Measurements from ENCODE around the gene ARL5B.

DNA sequence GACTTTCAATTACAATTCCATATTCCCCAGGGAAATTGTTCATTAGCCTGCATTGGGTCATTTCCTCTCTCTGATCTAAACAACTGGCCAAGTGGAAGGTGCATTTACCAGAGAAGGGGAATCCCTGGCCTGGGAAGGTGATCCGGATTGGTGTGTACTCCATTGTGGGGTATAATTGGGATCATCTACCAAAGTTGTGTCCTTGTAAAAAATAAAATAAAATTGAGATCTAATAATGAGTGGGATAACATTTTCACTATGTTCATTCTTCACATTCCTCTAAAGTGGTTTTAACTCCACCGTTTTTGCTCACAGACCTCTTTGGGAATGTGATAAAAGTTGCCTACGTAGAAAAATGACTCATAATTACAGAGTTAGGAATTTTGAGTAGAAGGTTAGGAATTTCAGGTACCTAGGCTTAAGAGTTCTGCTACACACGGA, 22.8 kb downstream of the ARL5B start:
- TF ChIP-seq, protein P1, sequence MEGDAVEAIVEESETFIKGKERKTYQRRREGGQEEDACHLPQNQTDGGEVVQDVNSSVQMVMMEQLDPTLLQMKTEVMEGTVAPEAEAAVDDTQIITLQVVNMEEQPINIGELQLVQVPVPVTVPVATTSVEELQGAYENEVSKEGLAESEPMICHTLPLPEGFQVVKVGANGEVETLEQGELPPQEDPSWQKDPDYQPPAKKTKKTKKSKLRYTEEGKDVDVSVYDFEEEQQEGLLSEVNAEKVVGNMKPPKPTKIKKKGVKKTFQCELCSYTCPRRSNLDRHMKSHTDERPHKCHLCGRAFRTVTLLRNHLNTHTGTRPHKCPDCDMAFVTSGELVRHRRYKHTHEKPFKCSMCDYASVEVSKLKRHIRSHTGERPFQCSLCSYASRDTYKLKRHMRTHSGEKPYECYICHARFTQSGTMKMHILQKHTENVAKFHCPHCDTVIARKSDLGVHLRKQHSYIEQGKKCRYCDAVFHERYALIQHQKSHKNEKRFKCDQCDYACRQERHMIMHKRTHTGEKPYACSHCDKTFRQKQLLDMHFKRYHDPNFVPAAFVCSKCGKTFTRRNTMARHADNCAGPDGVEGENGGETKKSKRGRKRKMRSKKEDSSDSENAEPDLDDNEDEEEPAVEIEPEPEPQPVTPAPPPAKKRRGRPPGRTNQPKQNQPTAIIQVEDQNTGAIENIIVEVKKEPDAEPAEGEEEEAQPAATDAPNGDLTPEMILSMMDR (tag by site-specific recombination; IDR thresholded peaks at IDR 0.05), result no peak
- TF ChIP-seq, protein P2, sequence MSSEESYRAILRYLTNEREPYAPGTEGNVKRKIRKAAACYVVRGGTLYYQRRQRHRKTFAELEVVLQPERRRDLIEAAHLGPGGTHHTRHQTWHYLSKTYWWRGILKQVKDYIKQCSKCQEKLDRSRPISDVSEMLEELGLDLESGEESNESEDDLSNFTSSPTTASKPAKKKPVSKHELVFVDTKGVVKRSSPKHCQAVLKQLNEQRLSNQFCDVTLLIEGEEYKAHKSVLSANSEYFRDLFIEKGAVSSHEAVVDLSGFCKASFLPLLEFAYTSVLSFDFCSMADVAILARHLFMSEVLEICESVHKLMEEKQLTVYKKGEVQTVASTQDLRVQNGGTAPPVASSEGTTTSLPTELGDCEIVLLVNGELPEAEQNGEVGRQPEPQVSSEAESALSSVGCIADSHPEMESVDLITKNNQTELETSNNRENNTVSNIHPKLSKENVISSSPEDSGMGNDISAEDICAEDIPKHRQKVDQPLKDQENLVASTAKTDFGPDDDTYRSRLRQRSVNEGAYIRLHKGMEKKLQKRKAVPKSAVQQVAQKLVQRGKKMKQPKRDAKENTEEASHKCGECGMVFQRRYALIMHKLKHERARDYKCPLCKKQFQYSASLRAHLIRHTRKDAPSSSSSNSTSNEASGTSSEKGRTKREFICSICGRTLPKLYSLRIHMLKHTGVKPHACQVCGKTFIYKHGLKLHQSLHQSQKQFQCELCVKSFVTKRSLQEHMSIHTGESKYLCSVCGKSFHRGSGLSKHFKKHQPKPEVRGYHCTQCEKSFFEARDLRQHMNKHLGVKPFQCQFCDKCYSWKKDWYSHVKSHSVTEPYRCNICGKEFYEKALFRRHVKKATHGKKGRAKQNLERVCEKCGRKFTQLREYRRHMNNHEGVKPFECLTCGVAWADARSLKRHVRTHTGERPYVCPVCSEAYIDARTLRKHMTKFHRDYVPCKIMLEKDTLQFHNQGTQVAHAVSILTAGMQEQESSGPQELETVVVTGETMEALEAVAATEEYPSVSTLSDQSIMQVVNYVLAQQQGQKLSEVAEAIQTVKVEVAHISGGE (tag by site-specific recombination; conservative IDR thresholded peaks at IDR 0.05; ENCODE audit: low read depth), result no peak
- TF ChIP-seq YY1 (tag by site-specific recombination; IDR thresholded peaks at IDR 0.05) (no peak), KLF1 (tag by site-specific recombination; IDR thresholded peaks at IDR 0.05) (no peak), ZNF664 (tag by site-specific recombination; IDR thresholded peaks at IDR 0.05) (no peak), ZNF112 (tag by site-specific recombination; IDR thresholded peaks at IDR 0.05) (no peak), ZNF394 (tag by site-specific recombination; IDR thresholded peaks at IDR 0.05; ENCODE audit: borderline replicate concordance) (no peak), ZNF324 (tag by site-specific recombination; IDR thresholded peaks at IDR 0.05) (no peak)
- TF ChIP-seq, protein P3, sequence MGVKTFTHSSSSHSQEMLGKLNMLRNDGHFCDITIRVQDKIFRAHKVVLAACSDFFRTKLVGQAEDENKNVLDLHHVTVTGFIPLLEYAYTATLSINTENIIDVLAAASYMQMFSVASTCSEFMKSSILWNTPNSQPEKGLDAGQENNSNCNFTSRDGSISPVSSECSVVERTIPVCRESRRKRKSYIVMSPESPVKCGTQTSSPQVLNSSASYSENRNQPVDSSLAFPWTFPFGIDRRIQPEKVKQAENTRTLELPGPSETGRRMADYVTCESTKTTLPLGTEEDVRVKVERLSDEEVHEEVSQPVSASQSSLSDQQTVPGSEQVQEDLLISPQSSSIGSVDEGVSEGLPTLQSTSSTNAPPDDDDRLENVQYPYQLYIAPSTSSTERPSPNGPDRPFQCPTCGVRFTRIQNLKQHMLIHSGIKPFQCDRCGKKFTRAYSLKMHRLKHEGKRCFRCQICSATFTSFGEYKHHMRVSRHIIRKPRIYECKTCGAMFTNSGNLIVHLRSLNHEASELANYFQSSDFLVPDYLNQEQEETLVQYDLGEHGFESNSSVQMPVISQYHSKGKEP (tag by site-specific recombination; IDR thresholded peaks at IDR 0.05), result no peak

All from HEK293 (cell line).